Ishikawa (cell line): ENCODE results near the gene TESPA1.

ENCODE experiments used
- CEBPB ChIP-seq: IDR thresholded peaks from 2 replicates; pipeline ENCODE4 v1.6.1; 2012
- CREB1 ChIP-seq: IDR thresholded peaks from 2 replicates; pipeline ENCODE4 v1.6.1; 2012; ENCODE audit warnings: low read depth
- EGR1 ChIP-seq: IDR thresholded peaks from 2 replicates; pipeline ENCODE4 v1.6.1; 2012
- EP300 ChIP-seq: IDR thresholded peaks from 2 replicates; pipeline ENCODE4 v1.6.1; 2012; ENCODE audit warnings: borderline replicate concordance
- FOXM1 ChIP-seq: IDR thresholded peaks from 2 replicates; pipeline ENCODE4 v1.6.1; 2012; ENCODE audit warnings: low read depth, borderline replicate concordance
- NFIC ChIP-seq: IDR thresholded peaks from 2 replicates; pipeline ENCODE4 v1.6.1; 2012
- RAD21 ChIP-seq: IDR thresholded peaks from 2 replicates; pipeline ENCODE4 v1.6.1; 2012; ENCODE audit warnings: low read depth
- TAF1 ChIP-seq: IDR thresholded peaks from 2 replicates; pipeline ENCODE4 v1.6.1; 2012; ENCODE audit warnings: low read depth, mild to moderate bottlenecking
- TCF12 ChIP-seq: IDR thresholded peaks from 2 replicates; pipeline ENCODE4 v1.6.1; 2012; ENCODE audit warnings: low read depth
- TEAD4 ChIP-seq: IDR thresholded peaks from 2 replicates; pipeline ENCODE4 v1.6.1; 2012
- YY1 ChIP-seq: IDR thresholded peaks from 2 replicates; pipeline ENCODE4 v1.6.1; 2012; ENCODE audit warnings: low read depth
- ZBTB7A ChIP-seq: IDR thresholded peaks from 2 replicates; pipeline ENCODE4 v1.6.1; 2012; ENCODE audit warnings: low read depth
- TF ChIP-seq, protein P1 (sequence below): IDR thresholded peaks from 2 replicates; pipeline ENCODE4 v1.6.1; 2012
- TF ChIP-seq, protein P2 (sequence below): IDR thresholded peaks from 2 replicates; pipeline ENCODE4 v1.6.1; 2012; ENCODE audit warnings: low read depth, mild to moderate bottlenecking
- TF ChIP-seq, protein P3 (sequence below): IDR thresholded peaks from 2 replicates; pipeline ENCODE4 v1.6.1; 2012

The TESPA1 gene

DNA sequence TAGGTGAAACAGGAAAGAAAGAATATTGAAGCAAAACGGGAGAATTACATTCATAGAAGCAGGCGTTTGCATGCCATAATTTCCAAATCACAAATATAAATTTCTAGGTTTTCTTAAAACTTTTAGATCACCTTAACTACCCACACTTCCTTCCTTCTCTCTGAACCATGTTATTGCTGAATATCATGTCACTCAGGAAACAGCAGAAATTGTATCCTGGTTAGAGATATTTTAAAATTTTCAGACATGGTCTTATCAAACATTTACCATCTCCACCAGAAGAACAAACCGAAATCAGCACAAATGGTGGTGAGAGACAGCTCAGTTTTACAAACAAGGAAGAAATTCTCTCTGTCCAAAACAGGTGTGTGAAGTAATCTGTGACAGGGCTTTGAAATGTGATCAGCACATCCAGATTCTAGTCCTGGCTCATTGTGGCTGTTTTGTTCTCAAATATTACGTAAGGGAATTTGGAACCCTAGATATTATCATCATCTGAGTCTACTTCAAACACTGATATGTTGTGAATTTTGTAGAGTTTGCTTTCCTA, 16.3 kb downstream of the TESPA1 start:
- TF ChIP-seq EP300 = no peak
- TF ChIP-seq TCF12 = no peak
- TF ChIP-seq CREB1 = no peak
- TF ChIP-seq, protein P1, sequence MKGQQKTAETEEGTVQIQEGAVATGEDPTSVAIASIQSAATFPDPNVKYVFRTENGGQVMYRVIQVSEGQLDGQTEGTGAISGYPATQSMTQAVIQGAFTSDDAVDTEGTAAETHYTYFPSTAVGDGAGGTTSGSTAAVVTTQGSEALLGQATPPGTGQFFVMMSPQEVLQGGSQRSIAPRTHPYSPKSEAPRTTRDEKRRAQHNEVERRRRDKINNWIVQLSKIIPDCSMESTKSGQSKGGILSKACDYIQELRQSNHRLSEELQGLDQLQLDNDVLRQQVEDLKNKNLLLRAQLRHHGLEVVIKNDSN = no peak
- TF ChIP-seq, protein P2, sequence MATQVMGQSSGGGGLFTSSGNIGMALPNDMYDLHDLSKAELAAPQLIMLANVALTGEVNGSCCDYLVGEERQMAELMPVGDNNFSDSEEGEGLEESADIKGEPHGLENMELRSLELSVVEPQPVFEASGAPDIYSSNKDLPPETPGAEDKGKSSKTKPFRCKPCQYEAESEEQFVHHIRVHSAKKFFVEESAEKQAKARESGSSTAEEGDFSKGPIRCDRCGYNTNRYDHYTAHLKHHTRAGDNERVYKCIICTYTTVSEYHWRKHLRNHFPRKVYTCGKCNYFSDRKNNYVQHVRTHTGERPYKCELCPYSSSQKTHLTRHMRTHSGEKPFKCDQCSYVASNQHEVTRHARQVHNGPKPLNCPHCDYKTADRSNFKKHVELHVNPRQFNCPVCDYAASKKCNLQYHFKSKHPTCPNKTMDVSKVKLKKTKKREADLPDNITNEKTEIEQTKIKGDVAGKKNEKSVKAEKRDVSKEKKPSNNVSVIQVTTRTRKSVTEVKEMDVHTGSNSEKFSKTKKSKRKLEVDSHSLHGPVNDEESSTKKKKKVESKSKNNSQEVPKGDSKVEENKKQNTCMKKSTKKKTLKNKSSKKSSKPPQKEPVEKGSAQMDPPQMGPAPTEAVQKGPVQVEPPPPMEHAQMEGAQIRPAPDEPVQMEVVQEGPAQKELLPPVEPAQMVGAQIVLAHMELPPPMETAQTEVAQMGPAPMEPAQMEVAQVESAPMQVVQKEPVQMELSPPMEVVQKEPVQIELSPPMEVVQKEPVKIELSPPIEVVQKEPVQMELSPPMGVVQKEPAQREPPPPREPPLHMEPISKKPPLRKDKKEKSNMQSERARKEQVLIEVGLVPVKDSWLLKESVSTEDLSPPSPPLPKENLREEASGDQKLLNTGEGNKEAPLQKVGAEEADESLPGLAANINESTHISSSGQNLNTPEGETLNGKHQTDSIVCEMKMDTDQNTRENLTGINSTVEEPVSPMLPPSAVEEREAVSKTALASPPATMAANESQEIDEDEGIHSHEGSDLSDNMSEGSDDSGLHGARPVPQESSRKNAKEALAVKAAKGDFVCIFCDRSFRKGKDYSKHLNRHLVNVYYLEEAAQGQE = no peak
- TF ChIP-seq CEBPB = no peak
- no peak for TF ChIP-seq ZBTB7A
- no peak for TF ChIP-seq TAF1
- no peak for TF ChIP-seq EGR1
- TF ChIP-seq YY1 = no peak
- TF ChIP-seq FOXM1 = no peak
- TF ChIP-seq RAD21 = no peak
- TF ChIP-seq, protein P3, sequence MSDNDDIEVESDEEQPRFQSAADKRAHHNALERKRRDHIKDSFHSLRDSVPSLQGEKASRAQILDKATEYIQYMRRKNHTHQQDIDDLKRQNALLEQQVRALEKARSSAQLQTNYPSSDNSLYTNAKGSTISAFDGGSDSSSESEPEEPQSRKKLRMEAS = no peak
- no peak for TF ChIP-seq NFIC
- no peak for TF ChIP-seq TEAD4

DNA sequence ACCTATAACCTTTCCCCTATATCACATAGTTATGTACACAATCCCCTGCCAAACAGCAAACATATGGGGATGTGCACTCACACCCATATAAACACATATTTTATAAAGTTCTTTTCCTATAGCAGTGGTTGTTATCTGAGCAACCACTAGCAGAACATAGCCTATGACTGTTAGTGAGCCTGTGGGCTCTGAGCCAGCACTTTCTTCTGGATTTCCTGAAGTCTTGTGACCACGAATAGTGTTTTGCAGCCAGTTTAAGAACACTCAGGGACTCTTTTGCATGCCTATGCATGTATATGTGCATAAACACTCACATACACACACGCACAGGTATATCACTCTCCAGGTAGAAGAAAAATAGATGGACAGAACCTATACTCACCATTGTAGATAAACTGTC, 17.1 kb downstream of the TESPA1 start:
- TF ChIP-seq RAD21 (no peak), TCF12 (no peak), TAF1 (no peak), EGR1 (no peak), CEBPB (no peak), NFIC (no peak), CREB1 (no peak), YY1 (no peak), FOXM1 (no peak), ZBTB7A (no peak), TEAD4 (no peak), EP300 (no peak)
- TF ChIP-seq, protein P3 = no peak
- TF ChIP-seq, protein P2 = no peak

DNA sequence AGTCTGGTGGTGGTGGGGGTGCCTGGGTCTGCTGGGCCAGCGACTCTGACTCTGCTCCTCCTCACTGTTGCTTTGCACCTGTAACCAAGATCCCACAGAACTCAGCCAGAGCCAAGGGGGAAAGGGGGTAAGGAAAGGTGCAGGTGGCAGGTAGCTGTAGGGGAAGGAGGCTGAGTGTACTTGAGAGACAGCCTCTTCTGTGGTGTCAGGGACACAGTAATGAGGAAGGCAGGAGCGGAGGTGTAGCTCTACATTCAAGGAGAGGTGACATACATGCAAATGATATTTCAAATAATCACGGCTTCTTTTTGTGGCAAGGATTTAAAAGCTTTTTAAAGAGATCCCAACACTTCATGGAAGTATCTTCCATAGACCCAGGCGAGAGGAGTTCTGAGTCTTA, 23.4 kb downstream of the TESPA1 start:
- TF ChIP-seq TCF12 (no peak), TEAD4 (no peak), EGR1 (no peak), TAF1 (no peak), ZBTB7A (no peak), RAD21 (no peak), YY1 (no peak), EP300 (no peak)
- TF ChIP-seq, protein P2 = no peak

DNA sequence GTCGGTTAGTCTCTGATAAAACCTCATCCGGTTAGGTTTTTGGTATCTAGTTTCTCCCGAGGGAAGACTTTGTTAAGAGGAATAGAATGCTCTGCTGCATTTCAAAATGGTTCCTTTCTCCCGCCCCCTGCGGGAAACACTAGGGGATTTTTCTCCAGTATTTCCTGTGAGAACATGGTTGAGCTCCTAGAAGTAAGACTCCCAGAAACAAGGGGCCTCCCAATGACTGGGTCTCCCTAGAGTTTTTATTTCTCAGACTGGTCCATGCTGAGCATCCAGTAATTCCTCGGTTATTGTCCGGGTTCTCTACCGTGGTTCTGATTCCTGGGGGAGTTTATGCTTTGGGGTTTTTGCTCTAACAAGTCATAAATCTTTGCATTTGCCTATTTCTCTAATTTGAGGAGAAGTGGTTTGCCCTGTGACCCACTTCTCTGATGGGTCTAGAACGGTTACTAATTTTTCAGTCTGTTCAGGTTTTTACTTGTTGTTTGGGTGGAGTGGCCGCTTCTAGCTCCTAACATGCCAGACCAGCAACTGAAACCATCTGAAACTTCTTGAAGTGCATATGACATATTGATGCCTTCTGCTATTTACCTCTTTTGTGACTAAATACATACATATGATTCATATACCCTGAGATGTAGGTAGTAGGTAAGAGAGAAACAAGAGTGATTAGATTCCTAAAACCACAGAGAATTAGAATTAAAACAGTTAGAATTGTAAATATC, 25.1 kb downstream of the TESPA1 start:
- TF ChIP-seq FOXM1 = no peak
- no peak for TF ChIP-seq RAD21
- no peak for TF ChIP-seq EP300
- TF ChIP-seq, protein P2 = no peak
- no peak for TF ChIP-seq TAF1
- no peak for TF ChIP-seq CREB1
